ENCODE results near the gene PSG3.
A peak's percentile ranks its signal among the peaks of the same experiment; 100 is the strongest.
"Not testable (repeated sequence)": the region's sequence is repeated elsewhere in the genome, so short reads cannot be mapped to it uniquely, and the experiment has no call there.

Gene PSG3

GRCh38 chr19:42740381-42740780 lies at the start of gene PSG3:
Gene PSG3 (minus strand): TSS chr19:42740481. CDS start chr19:42740384, 97 bp downstream.
- not testable (repeated sequence) for H3K4me3 ChIP-seq (replicated peaks in 1 of 2; ENCODE audit: low read depth in 2 of 2, low read length in 2 of 2); DNase-seq (ENCODE audit: low read depth in 2 of 2)

- H3K4me3 ChIP-seq (replicated peaks in 1 of 2; ENCODE audit: low read depth in 2 of 2, low read length in 2 of 2); DNase-seq (ENCODE audit: low read depth in 2 of 2): not testable (repeated sequence)
Measured at GRCh38 chr19:42788766-42789165, 48.5 kb upstream of the PSG3 start.

GRCh38 chr19:42787766-42788165 lies 47.5 kb upstream of the PSG3 start:
- not testable (repeated sequence) for DNase-seq (ENCODE audit: low read depth in 2 of 2); H3K4me3 ChIP-seq (replicated peaks in 1 of 2; ENCODE audit: low read depth in 2 of 2, low read length in 2 of 2)

- peak; percentile 71 to 74 for DNase-seq (ENCODE audit: low read depth in 2 of 2)
- peak; percentile 86 for TF ChIP-seq CTCF (IDR thresholded peaks at IDR 0.05; ENCODE audit: low read depth, low read length)
- not testable (repeated sequence) for H3K4me3 ChIP-seq (replicated peaks in 1 of 2; ENCODE audit: low read depth in 2 of 2, low read length in 2 of 2)
Measured at GRCh38 chr19:42776750-42777612, 36.7 kb upstream of the PSG3 start.

- DNase-seq (ENCODE audit: low read depth in 2 of 2); H3K4me3 ChIP-seq (replicated peaks in 1 of 2; ENCODE audit: low read depth in 2 of 2, low read length in 2 of 2): not testable (repeated sequence)
Measured at GRCh38 chr19:42774510-42775158, 34.4 kb upstream of the PSG3 start.

GRCh38 chr19:42767319-42767718 lies 27.0 kb upstream of the PSG3 start:
- DNase-seq (ENCODE audit: low read depth in 2 of 2) = not testable (repeated sequence)

GRCh38 chr19:42766871-42767270 lies 26.6 kb upstream of the PSG3 start:
- H3K4me3 ChIP-seq (replicated peaks in 1 of 2; ENCODE audit: low read depth in 2 of 2, low read length in 2 of 2) = not testable (repeated sequence)

More at GRCh38 chr19:42767319-42767718, 27.0 kb upstream of the PSG3 start:
- H3K4me3 ChIP-seq (replicated peaks in 1 of 2; ENCODE audit: low read depth in 2 of 2, low read length in 2 of 2) = not testable (repeated sequence)

GRCh38 chr19:42764836-42765235 lies 24.6 kb upstream of the PSG3 start:
- no peak overlapping the region for H3K4me3 ChIP-seq (replicated peaks in 1 of 2; ENCODE audit: low read depth in 2 of 2, low read length in 2 of 2)
- TF ChIP-seq CTCF (IDR thresholded peaks at IDR 0.05; ENCODE audit: low read depth, low read length) = no peak
- no peak for DNase-seq (ENCODE audit: low read depth in 2 of 2)

More at GRCh38 chr19:42766871-42767270, 26.6 kb upstream of the PSG3 start:
- not testable (repeated sequence) for DNase-seq (ENCODE audit: low read depth in 2 of 2)

- no peak for DNase-seq (ENCODE audit: low read depth in 2 of 2)
- H3K4me3 ChIP-seq (replicated peaks in 1 of 2; ENCODE audit: low read depth in 2 of 2, low read length in 2 of 2) = no peak overlapping the region
- no peak for TF ChIP-seq CTCF (IDR thresholded peaks at IDR 0.05; ENCODE audit: low read depth, low read length)
Measured at GRCh38 chr19:42762789-42763188, 22.5 kb upstream of the PSG3 start.

- DNase-seq (ENCODE audit: low read depth in 2 of 2); H3K4me3 ChIP-seq (replicated peaks in 1 of 2; ENCODE audit: low read depth in 2 of 2, low read length in 2 of 2): not testable (repeated sequence)
Measured at GRCh38 chr19:42761924-42762295, 21.6 kb upstream of the PSG3 start.

GRCh38 chr19:42760954-42761923 lies 21.0 kb upstream of the PSG3 start:
- DNase-seq (ENCODE audit: low read depth in 2 of 2) = peak; percentile 58 to 86
- H3K4me3 ChIP-seq (replicated peaks in 1 of 2; ENCODE audit: low read depth in 2 of 2, low read length in 2 of 2) = not testable (repeated sequence)
